ENCODE data around the gene SCARF1. TPM values are rescaled to one million over a fixed set of nuclear protein-coding genes. Genes with fewer than 3 reads are reported as not detected.
"Not testable (repeated sequence)": the region's sequence is repeated elsewhere in the genome, so short reads cannot be mapped to it uniquely, and the experiment has no call there.

SCARF1 gene
- total RNA-seq: 1 to 10 TPM; 1.6 TPM
- polyA plus RNA-seq: under 1 TPM in 1 of 2 donors, not detected in 1; 0.21 TPM

- Histone ChIP-seq H3K4me1 (ENCODE audit: insufficient read depth, low read length) (peaks cover 28% of the 10 kb centered on the region), H3K27ac (ENCODE audit: low read depth, low read length) (no peak within 1 kb of the TSS), H3K36me3 (ENCODE audit: insufficient read depth, low read length) (no peaks in the 10 kb centered on the region), H3K27me3 (ENCODE audit: insufficient read depth, low read length) (no peaks in the 10 kb centered on the region), H3K9me3 (ENCODE audit: control insufficient read depth in 1 of 2, low read length in 2 of 2) (no peaks in the 10 kb centered on the region), H3K4me3 (ENCODE audit: low read length in 2 of 2) (no peak within 1 kb of the TSS)
- peaks cover 0 to 1% of the 10 kb centered on the region in 2 donors for H3K36me3 Mint-ChIP-seq
- peaks cover 9 to 27% (median 17%) of the 10 kb centered on the region in 4 donors for H3K4me1 Mint-ChIP-seq
- no peak for DNase-seq
- peak within 1 kb of the TSS in 1 of 7 donors; percentile 90 for H3K27ac Mint-ChIP-seq
- H3K27me3 Mint-ChIP-seq: no peaks in the 10 kb centered on the region
- ChIA-PET POLR2A (ENCODE audit: partially characterized antibody) (interaction anchor here (1.1 to 1.7 kb wide), 2 partner anchors 16 to 39 kb away, joined by 3 to 6 read pairs; partner anchors contain the start of gene PRPF8), CTCF (ENCODE audit: partially characterized antibody) (interaction anchor here (1.3 to 1.7 kb wide), 2 partner anchors 14 to 76 kb away, joined by 3 read pairs; no protein-coding TSS in a partner anchor)
- H3K9me3 Mint-ChIP-seq: no peaks in the 10 kb centered on the region
- intact Hi-C loops (cut with micrococcal nuclease): loop anchor here (5.0 to 10.0 kb wide), 5 partner anchors 37 to 619 kb away; partner anchors contain the start of genes OVCA2, PRPF8 and TRARG1
- peak within 1 kb of the TSS in 5 of 8 donors; percentile 70 to 94 (median 84) for H3K4me3 Mint-ChIP-seq
Measured at GRCh38 chr17:1645207-1646171, at the start of gene SCARF1. Gene SCARF1 (minus strand): TSS chr17:1645732. CDS start chr17:1645697, 35 bp downstream.

GRCh38 chr17:1693339-1693738, 47.8 kb upstream of the SCARF1 start:
- Mint-ChIP-seq H3K27me3 (peaks cover 0 to 4% of the 10 kb centered on the region in 2 donors), H3K36me3 (no peaks in the 10 kb centered on the region), H3K27ac (peak overlapping the region in 1 of 7 donors; percentile 26), H3K4me1 (no peaks in the 10 kb centered on the region), H3K4me3 (no peak overlapping the region), H3K9me3 (peaks cover 0 to 4% (median 0%) of the 10 kb centered on the region in 8 donors)
- DNase-seq: no peak
- no peaks in the 10 kb centered on the region for H3K27me3 ChIP-seq (ENCODE audit: insufficient read depth, low read length)
- H3K9me3 ChIP-seq (ENCODE audit: control insufficient read depth in 1 of 2, low read length in 2 of 2): no peaks in the 10 kb centered on the region
- intact Hi-C loops (cut with micrococcal nuclease): no loop called here
- H3K4me1 ChIP-seq (ENCODE audit: insufficient read depth, low read length): no peaks in the 10 kb centered on the region
- no peak overlapping the region for H3K27ac ChIP-seq (ENCODE audit: low read depth, low read length)
- ChIA-PET CTCF (ENCODE audit: partially characterized antibody) (interaction anchor here (0.5 kb wide), 1 partner anchor 168 kb away, joined by 3 read pairs; no protein-coding TSS in a partner anchor), POLR2A (ENCODE audit: partially characterized antibody) (no interaction called here)
- no peak overlapping the region for H3K4me3 ChIP-seq (ENCODE audit: low read length in 2 of 2)
- H3K36me3 ChIP-seq (ENCODE audit: insufficient read depth, low read length): no peaks in the 10 kb centered on the region

GRCh38 chr17:1690544-1691221, 45.2 kb upstream of the SCARF1 start:
- Mint-ChIP-seq H3K36me3 (no peaks in the 10 kb centered on the region), H3K4me3 (no peak overlapping the region), H3K9me3 (peaks cover 0 to 4% (median 0%) of the 10 kb centered on the region in 8 donors), H3K27ac (no peak overlapping the region), H3K27me3 (peaks cover 0 to 4% of the 10 kb centered on the region in 2 donors), H3K4me1 (peaks cover 0 to 5% (median under 1%) of the 10 kb centered on the region in 4 donors)
- no peaks in the 10 kb centered on the region for H3K4me1 ChIP-seq (ENCODE audit: insufficient read depth, low read length)
- CTCF ChIA-PET (ENCODE audit: partially characterized antibody): no interaction called here
- H3K27me3 ChIP-seq (ENCODE audit: insufficient read depth, low read length): no peaks in the 10 kb centered on the region
- no peak overlapping the region for H3K4me3 ChIP-seq (ENCODE audit: low read length in 2 of 2)
- no peak for DNase-seq
- H3K9me3 ChIP-seq (ENCODE audit: control insufficient read depth in 1 of 2, low read length in 2 of 2): no peaks in the 10 kb centered on the region
- no peaks in the 10 kb centered on the region for H3K36me3 ChIP-seq (ENCODE audit: insufficient read depth, low read length)
- intact Hi-C loops (cut with micrococcal nuclease): no loop called here
- POLR2A ChIA-PET (ENCODE audit: partially characterized antibody): no interaction called here
- no peak overlapping the region for H3K27ac ChIP-seq (ENCODE audit: low read depth, low read length)

GRCh38 chr17:1688405-1688804, 42.9 kb upstream of the SCARF1 start:
- H3K4me1 ChIP-seq (ENCODE audit: insufficient read depth, low read length): peaks cover 13% of the 10 kb centered on the region
- H3K27me3 Mint-ChIP-seq; H3K4me3 Mint-ChIP-seq; H3K4me3 ChIP-seq (ENCODE audit: low read length in 2 of 2); H3K9me3 Mint-ChIP-seq; intact Hi-C loops (cut with micrococcal nuclease); H3K27ac ChIP-seq (ENCODE audit: low read depth, low read length); DNase-seq; H3K36me3 ChIP-seq (ENCODE audit: insufficient read depth, low read length); H3K9me3 ChIP-seq (ENCODE audit: control insufficient read depth in 1 of 2, low read length in 2 of 2); H3K27me3 ChIP-seq (ENCODE audit: insufficient read depth, low read length); H3K27ac Mint-ChIP-seq; CTCF ChIA-PET (ENCODE audit: partially characterized antibody); POLR2A ChIA-PET (ENCODE audit: partially characterized antibody): not testable (repeated sequence)
- H3K4me1 Mint-ChIP-seq: peaks cover 10 to 21% (median 16%) of the 10 kb centered on the region in 4 donors
- peaks cover 11% of the 10 kb centered on the region in 2 donors for H3K36me3 Mint-ChIP-seq

- peaks cover 0 to 2% (median 0%) of the 10 kb centered on the region in 8 donors for H3K9me3 Mint-ChIP-seq
- peaks cover 27 to 30% of the 10 kb centered on the region in 2 donors for H3K36me3 Mint-ChIP-seq
- peaks cover 24 to 44% (median 32%) of the 10 kb centered on the region in 4 donors for H3K4me1 Mint-ChIP-seq
- ChIA-PET POLR2A (ENCODE audit: partially characterized antibody) (interaction anchor here (3.5 to 4.7 kb wide), 2 partner anchors 29 to 37 kb away, joined by 24 to 79 read pairs; partner anchors contain the start of gene RILP), CTCF (ENCODE audit: partially characterized antibody) (no interaction called here)
- H3K27me3 Mint-ChIP-seq: no peaks in the 10 kb centered on the region
- intact Hi-C loops (cut with micrococcal nuclease): no loop called here
- no peak overlapping the region for H3K4me3 ChIP-seq (ENCODE audit: low read length in 2 of 2)
- no peaks in the 10 kb centered on the region for H3K27me3 ChIP-seq (ENCODE audit: insufficient read depth, low read length)
- no peak for DNase-seq
- H3K27ac Mint-ChIP-seq: peak overlapping the region in 4 of 7 donors; percentile 17 to 86 (median 85)
- peak overlapping the region in 3 of 8 donors; percentile 25 to 49 (median 43) for H3K4me3 Mint-ChIP-seq
- no peaks in the 10 kb centered on the region for H3K9me3 ChIP-seq (ENCODE audit: control insufficient read depth in 1 of 2, low read length in 2 of 2)
- no peak overlapping the region for H3K27ac ChIP-seq (ENCODE audit: low read depth, low read length)
- peaks cover 21% of the 10 kb centered on the region for H3K36me3 ChIP-seq (ENCODE audit: insufficient read depth, low read length)
- peaks cover 29% of the 10 kb centered on the region for H3K4me1 ChIP-seq (ENCODE audit: insufficient read depth, low read length)
Measured at GRCh38 chr17:1686086-1686485, 40.6 kb upstream of the SCARF1 start.

GRCh38 chr17:1684378-1685189, 39.1 kb upstream of the SCARF1 start, which contains the start of gene PRPF8:
Gene PRPF8 (minus strand): TSS chr17:1684867. CDS start chr17:1684571, 296 bp downstream.
- no peaks in the 10 kb centered on the region for H3K9me3 ChIP-seq (ENCODE audit: control insufficient read depth in 1 of 2, low read length in 2 of 2)
- peak within 1 kb of the TSS; percentile 96 for H3K27ac ChIP-seq (ENCODE audit: low read depth, low read length)
- Mint-ChIP-seq H3K36me3 (peaks cover 40 to 45% of the 10 kb centered on the region in 2 donors), H3K9me3 (peaks cover 0 to 2% (median 0%) of the 10 kb centered on the region in 8 donors), H3K4me3 (peak within 1 kb of the TSS; percentile 97 to 99 (median 99)), H3K27ac (peak within 1 kb of the TSS; percentile 93 to 100 (median 99)), H3K27me3 (no peaks in the 10 kb centered on the region), H3K4me1 (peaks cover 32 to 56% (median 41%) of the 10 kb centered on the region in 4 donors)
- peak within 1 kb of the TSS; percentile 83 to 96 for H3K4me3 ChIP-seq (ENCODE audit: low read length in 2 of 2)
- POLR2A ChIA-PET (ENCODE audit: partially characterized antibody): interaction anchor here (0.7 to 4.7 kb wide), 25 partner anchors 9 to 368 kb away, joined by 3 to 79 read pairs (median 4); partner anchors contain the start of genes INPP5K, RILP, RPA1 and SCARF1
- H3K27me3 ChIP-seq (ENCODE audit: insufficient read depth, low read length): no peaks in the 10 kb centered on the region
- CTCF ChIA-PET (ENCODE audit: partially characterized antibody): interaction anchor here (1.1 kb wide), 1 partner anchor 99 kb away, joined by 4 read pairs; no protein-coding TSS in a partner anchor
- peaks cover 36% of the 10 kb centered on the region for H3K36me3 ChIP-seq (ENCODE audit: insufficient read depth, low read length)
- H3K4me1 ChIP-seq (ENCODE audit: insufficient read depth, low read length): peaks cover 29% of the 10 kb centered on the region
- intact Hi-C loops (cut with micrococcal nuclease): loop anchor here (1.0 to 5.0 kb wide), 4 partner anchors 32 to 341 kb away; partner anchors contain the start of genes RILP, RTN4RL1, SCARF1 and SMYD4
- peak; percentile 98 to 99 (median 99) for DNase-seq
